C4-2B (cell line): ENCODE results near the gene PDLIM5.

Experiments used
- ZFX ChIP-seq: fragments of 450-650 bp; IDR thresholded peaks from 2 replicates; pipeline ENCODE4 v1.6.1; 2017
- TF ChIP-seq, protein P1 (sequence below): fragments of 450-650 bp; conservative IDR thresholded peaks from 2 replicates; pipeline ENCODE4 v1.5.1; 2017; ENCODE audit warnings: mild to moderate bottlenecking

DNA sequence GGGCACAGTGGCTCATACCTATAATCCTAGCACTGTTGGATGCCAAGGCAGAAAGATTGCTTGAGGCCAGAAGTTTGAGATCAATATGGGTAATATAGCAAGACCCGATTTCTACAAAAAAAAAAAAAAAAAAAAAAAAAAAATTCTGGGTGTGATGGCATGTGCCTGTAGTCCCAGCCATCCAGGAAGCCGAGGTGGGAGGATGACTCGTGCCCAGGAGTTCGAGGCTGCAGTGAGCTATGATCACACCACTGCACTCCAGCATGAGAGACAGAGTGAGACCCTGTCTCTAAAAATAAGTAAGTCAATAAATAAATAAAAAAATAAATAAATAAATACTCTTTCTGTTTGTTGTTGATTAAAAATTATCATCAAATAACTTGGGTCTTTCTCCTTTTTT lies 243.6 kb downstream of the PDLIM5 start:
- TF ChIP-seq, protein P1, sequence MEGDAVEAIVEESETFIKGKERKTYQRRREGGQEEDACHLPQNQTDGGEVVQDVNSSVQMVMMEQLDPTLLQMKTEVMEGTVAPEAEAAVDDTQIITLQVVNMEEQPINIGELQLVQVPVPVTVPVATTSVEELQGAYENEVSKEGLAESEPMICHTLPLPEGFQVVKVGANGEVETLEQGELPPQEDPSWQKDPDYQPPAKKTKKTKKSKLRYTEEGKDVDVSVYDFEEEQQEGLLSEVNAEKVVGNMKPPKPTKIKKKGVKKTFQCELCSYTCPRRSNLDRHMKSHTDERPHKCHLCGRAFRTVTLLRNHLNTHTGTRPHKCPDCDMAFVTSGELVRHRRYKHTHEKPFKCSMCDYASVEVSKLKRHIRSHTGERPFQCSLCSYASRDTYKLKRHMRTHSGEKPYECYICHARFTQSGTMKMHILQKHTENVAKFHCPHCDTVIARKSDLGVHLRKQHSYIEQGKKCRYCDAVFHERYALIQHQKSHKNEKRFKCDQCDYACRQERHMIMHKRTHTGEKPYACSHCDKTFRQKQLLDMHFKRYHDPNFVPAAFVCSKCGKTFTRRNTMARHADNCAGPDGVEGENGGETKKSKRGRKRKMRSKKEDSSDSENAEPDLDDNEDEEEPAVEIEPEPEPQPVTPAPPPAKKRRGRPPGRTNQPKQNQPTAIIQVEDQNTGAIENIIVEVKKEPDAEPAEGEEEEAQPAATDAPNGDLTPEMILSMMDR = no peak
- no peak for TF ChIP-seq ZFX
